Activated CD4-positive, alpha-beta T cell treated with anti-CD3 and anti-CD28 coated beads, Interleukin-2, amount 50 U/mL, for 16 hours (primary cell): Measurements from ENCODE around the gene SAFB2.
"Not testable (repeated sequence)": the region's sequence is repeated elsewhere in the genome, so short reads cannot be mapped to it uniquely, and the experiment has no call there.

Experiments
- DNase-seq: peaks from one replicate; pipeline ENCODE4 v3.0.0-alpha.2; 2020

The SAFB2 gene

DNA sequence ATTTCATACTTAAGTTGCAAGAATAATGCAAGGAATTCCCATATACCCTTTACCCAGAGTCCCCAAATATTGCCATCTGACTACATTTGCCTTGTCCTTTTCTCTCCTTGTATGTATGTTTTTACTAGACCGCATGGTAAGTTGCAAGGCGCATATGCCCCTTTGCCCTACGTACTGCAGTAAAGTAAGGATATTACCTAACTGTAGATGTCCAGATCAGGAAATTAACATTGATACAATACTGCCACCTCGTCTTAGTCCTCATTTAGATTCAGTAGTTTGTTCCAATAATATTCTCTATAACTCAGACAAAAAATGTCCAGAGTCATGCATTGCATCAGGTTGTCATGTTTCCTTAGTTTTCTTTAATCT lies 9.7 kb upstream of the SAFB2 start:
- no peak for DNase-seq

DNA sequence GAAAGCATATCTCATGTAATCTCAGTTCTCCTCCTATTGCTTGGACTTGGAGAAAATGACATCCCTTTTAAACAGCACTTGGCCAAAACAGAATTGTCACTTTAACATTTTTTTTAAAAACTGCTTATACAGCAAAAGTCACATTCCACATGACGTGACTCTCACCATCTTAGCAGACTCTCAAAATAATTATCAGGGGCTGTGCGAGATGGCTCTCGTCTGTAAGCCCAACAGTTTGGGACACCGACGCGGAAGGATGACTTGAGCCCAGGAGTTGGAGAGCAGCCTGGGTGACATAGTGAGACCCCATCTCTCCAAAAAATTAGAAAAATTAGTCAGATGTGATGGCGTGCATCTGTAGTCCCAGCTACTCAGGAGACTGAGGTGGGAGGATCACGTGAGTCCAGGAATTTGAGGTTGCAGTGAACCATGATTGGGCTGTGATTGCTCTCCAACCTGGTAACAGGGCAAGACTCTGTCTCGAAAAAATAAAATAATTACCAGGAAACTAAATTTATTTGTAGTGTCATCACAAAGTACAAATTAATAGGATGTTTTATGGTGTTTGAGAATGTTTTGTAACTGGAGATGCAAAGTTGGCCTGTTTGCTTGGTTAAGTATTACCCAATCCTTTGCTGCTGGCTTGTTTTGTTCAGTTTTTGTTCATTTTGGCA lies 9.1 kb upstream of the SAFB2 start:
- no peak for DNase-seq

DNA sequence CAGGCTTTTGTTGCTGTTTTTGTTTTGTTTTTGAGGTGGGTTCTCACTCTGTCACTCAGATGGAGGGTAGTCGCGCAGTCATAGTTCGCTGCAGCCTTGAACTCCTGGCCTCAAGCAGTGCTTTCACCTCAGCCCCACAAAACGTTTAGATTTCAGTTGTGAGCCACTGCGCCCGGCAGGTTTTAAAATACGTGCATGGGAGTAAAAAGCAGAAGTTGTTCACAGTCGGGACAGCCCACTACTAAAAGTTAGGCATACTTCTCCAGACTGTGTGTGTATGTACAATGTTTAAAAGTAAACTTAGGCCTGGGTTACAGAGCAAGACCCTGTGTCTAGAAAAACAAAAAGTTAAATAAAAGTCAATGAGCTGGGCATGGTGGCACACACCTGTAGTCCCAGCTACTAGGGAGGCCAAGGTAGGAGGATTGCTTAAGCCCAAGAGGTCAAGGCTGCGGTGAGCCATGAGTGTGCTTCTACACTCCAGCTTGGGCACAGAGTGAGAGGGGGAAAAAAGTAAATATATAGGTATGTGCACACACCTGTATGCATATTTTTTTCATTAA lies 6.4 kb upstream of the SAFB2 start:
- no peak for DNase-seq

DNA sequence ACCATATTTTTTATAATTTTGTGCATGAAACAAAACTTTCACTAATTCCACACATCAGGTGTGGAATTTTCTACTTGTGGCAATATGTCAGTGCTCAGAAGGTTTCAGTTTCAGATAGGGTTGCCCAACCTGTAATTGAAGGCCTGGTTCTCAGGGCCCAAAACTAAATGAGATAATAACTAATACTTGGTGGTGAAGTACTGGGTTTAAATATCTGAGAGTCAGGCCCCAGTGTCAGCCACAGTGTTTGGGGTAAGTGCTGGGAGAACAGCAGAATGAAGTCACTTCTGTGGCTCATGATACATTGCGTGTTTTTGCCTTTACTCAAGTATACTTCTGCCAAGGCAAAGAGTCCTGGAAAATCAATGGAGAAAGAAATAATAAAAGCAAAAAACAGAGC lies 5.9 kb upstream of the SAFB2 start:
- no peak for DNase-seq

DNA sequence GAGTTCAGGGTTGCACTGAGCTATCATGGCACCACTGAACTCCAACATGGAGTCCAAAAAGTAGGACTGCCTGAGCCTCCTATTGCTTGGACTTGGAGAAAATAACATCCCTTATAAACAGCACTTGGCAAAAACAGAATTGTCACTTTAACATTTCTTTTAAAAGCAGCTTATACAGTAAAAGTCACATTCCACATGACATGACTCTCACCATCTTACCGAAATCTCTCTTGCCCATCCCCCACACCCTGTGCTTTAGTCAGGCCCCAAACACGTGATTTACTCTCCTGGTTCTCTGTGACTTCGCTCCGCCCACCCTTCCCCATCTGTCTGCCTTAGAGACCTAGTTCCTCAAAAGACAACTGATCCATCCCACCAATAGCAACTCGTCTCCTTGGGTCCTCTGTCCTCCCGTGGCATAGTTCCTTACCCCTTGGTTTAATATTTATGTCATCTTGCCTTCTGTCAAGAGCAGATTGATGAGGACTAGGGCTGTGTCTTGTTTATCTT lies 4.9 kb upstream of the SAFB2 start:
- peak; percentile 38 for DNase-seq

DNA sequence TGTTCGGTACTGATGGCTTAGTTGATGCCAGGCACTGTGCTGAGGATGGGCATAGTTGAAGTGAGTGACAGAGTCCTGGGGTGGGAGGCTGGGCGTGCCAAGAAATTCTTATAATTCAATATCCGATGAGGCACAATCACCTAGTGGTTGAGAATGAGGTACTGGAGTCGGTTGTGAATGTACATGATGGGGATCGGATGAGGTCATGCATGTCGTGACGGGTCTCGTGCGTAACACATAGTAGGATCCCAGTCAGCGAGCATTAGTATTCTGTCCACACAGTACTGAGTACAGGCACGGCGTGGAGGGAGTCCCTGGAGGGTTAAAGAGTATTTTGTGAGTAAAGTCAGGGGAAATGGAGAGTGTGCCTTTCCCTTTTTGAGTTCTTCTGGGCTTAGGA lies 3.1 kb upstream of the SAFB2 start:
- no peak for DNase-seq

DNA sequence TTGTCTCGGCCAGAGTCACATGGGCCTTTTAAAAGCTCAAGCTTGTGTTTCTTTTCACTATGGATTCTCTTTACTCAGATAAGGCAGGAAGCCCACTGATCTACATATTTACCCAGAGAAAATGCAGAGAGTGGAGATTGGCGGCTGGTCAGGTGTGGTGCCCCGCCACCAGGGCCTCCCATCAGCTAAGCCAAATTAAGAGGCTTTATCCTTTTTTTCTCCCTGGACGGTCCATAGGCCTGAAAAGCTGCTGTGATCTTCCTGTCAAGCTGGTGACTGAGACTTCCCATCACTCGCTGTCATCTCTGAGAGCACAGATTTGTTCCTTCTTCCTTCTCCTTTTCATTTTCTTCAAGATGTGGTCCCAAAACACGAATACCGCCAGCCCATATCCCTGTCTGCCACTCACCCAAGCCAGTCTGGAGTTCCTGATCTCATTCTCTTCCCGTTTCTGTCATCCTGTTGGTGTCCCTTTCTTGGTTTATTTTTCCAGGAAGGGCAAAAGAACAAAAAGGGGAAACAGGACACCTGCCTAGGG lies 2.2 kb upstream of the SAFB2 start:
- DNase-seq, result no peak

DNA sequence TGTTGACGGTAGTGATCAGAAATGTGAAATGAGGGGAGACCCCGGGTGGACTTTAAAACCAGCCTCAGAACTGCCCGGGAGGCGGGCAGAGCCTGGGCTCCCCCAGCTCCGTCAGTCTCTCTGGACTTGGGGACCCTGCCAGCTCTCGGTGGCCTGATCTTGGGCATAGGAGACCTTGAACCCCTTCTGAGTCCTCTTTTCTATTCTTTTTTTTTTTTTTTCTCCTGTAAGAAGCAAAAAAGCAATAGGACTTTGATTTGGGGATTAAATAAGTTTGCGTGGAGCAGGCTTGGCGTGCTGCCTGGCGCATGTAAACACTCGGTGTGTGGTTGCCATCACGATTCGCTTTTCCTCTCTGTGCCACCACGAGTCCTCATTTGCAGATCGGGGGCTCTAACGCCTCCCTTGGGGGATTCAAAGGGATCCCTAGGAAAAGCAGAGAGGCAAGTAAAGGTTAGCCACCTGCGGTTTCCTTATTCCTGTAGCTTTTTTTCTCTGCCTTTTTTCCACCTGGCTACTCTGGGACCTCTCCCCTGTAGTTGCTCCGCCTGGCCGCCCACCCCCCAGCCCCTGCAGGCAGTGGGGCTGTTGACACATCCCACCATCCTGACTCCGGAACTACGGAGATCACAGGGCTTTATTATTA lies 1.6 kb upstream of the SAFB2 start:
- no peak for DNase-seq

DNA sequence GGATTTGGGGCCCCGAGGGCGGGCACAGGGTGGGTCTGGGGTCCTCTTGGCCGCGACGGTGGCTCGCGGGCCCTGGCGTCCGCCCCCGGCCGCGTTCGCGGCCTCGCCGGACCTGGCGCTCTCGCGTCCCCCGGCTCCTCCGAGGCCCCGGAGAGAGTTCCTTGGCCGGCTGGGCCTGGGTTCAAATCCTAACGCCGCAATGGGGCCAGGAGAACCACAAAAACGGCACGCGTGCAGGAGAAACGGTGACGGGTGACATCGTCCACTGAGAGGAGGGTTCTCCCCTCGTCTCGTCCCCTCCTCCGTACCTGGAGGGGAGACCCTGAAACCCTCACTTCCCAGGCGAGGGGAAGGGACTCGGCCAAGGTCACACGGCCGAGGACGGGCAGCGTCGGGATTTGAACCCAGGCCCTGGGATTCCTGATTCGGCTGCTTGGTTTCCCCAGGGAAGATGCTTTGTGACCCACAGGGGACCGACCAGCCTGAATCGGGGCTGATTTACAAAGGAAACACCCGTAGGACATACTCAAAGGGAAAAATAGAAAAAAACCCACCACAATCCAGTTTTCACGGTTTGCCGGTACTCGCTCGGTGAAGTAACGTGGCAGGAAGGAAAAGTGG lies 931 bp upstream of the SAFB2 start:
- DNase-seq, result no peak

DNA sequence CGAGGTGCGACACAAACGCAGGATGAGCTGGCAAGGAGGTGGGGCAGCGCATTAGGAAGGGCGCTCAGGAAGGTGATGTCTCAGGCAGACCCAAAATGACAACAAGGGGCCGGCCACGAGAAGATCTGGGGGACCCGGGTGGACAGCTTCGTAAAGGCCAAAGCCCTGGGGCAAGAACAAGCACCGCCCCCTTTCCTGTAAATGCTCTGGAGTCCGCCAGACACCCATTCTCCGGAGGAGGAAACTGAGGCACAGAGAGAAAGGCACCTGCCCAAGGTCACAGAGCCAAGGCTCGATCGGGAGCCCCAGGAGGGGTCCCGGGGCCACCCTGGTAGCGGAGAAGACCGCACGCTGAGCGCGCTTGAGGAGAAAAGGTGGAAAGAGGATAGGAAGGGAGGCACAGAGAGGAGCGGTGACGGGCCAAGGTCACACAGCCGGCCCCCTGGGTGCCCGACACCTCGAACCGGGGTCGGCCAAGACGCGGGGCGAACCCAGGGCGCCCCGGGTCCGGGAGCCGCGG lies 571 bp downstream of the SAFB2 start:
- DNase-seq, result no peak

DNA sequence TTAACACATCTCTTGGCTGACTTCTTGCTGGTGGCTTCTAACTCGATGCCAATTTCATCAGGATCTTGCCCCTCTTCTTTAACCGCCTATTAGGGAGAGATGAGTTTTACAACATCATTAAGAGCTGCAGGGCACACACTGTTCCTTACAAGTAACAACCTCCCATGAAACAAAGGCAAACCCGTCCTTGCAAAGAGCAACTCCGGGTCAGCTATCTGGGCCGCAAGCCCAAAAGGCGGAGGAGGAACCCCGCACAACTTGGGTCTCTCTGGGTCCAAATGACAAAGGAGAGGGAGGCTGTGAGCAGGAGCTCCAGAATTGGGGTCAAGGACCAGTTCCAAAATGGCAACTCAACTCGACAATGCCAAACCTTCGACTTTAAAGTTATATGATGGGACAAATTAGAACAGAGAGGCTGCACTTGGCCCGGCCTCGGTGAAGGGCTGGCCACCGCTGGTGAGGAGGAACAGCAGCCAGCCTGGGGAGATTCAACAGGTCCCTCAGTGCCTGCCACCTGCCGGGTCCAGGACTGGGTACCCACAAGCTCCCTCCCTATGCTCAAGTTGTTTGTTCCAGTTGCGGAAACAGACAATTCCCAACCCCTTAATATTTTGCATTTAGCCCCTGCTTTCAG lies 1.1 kb downstream of the SAFB2 start:
- no peak for DNase-seq

DNA sequence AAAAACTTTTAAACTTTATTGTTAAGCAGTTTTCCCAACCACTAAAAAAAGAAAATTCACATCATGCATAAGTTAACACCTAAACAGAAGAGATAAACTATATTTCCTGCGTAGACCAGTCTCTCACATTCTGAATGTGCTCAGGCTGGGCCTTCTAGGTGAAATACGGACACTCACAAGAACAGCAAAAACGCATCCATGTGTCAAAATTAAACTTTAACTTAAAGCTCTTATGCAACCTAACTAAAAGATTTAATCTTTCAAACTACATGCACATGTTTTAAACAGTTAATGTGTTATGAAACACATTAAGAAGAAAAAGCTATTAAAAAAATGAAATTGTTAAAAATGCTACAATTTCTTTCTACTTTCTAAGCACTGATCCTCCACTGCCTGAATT lies 2.6 kb downstream of the SAFB2 start:
- no peak for DNase-seq

DNA sequence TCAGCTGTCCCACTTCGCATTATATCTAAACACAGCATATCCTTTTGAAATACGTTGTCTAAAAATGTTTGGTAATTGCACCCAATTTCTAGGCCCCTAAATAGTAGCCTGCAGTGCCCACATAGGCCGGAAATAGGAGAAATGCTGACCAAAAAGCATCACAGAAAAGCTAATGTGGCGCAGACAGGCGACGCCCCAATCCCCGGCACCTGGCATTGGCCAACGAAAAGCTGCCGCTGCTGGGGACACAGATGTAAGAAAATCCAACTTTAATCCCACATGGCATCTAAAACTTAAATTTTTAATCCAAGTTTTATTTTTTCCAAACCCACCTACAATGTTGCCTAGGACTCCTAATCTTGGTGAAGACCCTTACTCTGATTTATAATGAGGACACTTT lies 4.0 kb downstream of the SAFB2 start:
- DNase-seq, result no peak

DNA sequence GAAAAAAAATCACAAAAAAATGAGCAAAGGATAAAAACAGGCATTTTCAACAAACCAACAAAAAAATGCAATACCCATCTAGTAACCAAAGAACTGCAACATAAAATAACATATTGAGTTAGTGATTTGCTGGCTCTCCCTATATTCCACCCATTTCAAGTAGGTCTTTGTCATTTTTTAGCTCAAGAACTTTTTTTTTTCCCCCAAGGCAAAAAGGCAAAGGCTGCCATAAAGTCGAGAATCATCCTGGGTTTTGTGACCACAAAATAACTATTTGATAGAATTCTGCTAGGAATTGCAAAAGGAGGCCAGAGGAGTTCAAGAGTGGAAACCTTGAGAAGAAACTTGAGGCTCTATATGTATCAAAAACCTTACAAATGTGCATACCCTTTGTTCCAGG lies 5.5 kb downstream of the SAFB2 start:
- DNase-seq, result no peak

DNA sequence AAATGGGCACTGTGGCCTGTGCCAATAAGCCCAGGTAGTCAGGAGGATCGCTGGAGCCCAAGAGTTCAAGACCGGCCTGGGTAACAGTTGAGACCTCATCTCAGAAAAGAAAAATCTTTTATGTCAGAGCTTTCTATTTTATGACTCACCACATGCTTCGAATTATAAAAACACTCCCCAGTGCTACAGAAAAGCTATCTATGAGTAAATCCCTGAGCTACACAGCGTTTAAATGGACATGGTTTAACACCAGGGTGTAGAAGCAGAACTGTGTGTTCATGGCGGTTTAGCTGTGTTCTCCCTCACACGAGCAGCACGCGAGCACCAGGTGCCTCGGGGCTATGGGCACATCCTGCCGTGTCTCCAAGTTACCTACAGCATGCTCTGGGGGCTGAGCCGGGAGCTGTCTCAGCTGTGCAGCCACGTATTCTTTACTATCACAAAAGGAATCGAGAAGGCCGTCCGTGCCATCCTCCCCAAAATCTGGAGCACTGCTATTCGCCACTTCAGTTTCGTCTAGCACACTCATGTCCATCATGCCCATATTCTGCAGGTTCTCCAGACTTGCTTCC lies 6.7 kb downstream of the SAFB2 start:
- DNase-seq, result no peak

DNA sequence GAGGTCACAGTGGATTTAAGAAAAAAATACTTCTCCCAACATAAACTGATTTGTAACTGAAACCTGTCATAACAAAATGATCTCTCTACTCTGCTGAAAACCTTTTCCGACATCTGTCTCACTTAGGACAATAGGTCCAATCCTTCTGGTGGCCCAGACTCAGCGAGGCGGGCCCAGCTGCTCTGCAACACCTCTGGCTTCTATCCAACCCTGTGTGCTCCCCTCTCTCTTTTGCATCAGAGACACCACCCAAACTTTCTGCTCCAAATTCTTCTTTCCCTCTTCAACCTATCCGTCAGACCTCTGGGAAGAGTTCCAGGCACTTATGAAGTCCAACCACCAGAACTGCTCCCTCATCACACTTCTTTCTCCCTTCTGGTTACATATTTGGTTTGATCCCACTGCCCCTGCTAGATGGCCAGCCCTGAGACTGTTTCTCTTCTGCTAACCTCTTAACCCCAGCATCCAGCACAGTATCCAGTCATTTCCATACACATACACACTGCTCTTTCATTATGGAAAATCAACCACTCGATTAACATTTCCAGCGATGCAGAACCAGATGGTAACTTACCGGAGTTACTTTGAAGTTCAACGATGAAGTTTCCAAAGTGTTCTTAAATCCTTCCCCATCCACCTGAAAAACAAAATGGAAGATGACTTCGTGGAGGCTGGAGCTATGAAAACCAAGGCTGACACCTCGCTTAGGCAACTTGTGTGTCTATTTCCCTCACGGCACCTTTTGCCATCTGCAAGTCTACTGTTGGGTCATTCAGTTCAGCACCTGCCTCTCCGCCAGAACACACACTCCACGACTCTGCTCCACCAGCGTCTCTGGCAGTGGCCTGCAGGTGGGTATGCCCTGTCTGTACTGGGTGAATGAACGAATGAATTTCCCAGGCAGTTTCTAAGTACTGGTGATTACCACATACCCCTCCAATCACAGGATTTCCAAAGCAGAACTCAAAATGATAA lies 9.4 kb downstream of the SAFB2 start:
- DNase-seq, result no peak

DNA sequence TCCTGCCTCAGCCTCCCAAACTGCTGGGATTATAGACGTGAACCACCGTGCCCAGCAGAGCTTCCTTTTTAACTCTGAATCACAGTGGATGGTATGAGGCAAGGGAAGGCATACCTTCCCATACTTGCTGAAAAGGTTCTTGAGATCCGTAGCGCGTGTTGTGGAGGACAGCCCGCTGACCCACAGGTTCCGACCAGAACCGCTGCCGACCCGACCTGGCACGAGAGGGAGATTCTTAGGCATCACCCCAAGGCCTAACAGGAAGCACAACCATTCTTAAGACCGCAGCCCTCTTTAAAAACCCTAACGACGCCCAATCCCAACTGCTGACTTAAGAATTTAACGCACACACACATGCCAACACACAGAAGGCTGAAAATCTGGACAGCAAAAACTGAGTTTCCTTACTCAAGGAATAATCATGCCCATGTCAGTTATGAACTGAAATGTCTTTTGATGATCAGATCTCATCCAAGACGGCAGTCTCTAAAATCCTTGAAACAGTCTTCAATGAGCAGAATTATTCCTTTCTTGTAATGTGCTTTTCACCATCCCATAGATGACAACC lies 12.6 kb downstream of the SAFB2 start:
- no peak for DNase-seq

DNA sequence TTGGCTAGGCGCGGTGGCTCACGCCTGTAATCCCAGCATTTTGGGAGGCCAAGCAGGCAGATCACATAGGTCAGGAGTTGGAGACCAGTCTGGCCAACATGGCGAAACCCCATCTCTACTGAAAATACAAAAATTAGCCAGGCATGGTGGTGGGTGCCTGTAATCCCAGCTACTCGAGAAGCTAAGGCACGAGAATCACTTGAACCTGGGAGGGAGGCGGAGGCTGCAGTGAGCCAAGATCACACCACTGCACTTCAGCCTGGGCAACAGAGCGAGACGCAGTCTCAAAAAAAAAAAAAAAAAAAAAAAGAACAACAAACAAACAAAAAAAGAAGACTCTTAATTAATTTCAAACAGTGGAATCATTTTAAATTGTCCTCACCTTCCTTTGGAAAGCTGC lies 13.8 kb downstream of the SAFB2 start:
- DNase-seq, result not testable (repeated sequence)

DNA sequence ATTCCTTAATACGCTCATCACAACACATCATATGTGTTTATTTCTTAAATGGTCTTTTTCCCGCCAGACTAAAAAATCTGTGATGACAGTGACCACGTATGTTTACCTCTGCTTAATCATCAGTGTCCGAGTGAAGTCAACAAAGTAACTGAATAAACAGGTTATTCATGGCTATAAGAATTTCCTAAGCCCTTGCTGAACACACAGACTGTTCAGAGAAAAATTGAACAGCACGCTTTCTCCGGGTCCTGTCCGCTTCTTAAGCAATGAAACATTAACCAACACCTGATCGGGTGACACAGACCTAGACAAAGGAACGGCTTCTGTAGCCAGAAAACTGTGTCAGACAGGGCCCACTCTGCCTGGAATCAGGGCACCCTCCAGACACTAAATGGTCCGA lies 14.3 kb downstream of the SAFB2 start:
- no peak for DNase-seq

DNA sequence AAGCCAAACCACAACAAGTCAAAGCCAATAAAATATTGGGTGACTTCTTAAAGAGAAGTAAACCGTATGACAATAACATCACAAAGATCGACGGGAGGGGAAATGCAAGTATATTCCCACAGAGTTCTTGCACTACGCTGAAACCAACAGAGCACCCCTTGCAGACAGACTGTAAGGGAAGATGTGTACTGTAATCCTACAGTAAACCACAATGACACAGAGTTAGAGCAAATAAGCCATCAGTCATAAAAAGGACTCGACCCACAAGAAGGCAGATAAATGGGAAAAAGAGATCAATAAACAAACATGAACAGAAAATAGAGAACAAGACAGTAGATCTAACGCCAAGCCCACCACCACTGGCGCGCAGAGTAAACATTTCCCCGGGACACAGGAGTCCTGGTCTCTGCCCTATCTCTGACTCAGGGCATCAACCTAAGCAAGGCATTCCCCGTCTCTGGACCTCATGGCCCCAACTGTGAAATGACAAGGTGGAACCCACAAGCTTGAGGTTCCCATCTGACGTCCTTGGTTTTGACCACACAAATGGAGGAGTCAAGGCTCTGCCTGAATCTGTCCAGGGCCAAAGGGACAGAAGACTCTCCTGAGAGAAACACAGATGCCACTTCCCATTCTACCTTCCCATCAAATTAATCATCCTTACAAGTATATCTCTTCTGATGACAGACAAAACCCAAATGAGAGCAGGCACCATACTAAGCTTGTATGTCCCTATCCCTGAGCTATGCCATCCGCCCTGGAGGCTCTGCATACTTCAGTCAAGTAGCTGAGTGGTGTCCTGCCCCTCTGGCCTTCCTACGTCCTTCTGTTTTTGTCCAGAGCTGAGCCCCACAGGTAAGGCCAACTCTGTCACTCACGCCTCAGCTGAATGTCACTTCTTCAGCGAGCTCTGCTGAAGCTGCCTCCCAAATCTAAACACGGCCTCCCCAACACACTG lies 15.0 kb downstream of the SAFB2 start:
- no peak for DNase-seq
